Measurements from ENCODE around the gene DIP2B.

The DIP2B gene

GRCh38 chr12:50580436-50580835 lies 75.7 kb downstream of the DIP2B start:
- Histone ChIP-seq H3K27ac (ENCODE audit: low read length) (peak overlapping the region; percentile 88; the same call in 1 of the 2 replicates), H3K79me2 (ENCODE audit: low read length) (peaks cover 16% of the 10 kb centered on the region; the same call in 1 of the 2 replicates), H3K9me3 (ENCODE audit: insufficient read depth, low read length) (no peaks in the 10 kb centered on the region), H4K20me1 (ENCODE audit: insufficient read depth, low read length) (no peaks in the 10 kb centered on the region), H3K9ac (ENCODE audit: low read length) (no peak overlapping the region), H3K4me1 (ENCODE audit: low read length) (peaks cover 36% of the 10 kb centered on the region), H3K4me3 (ENCODE audit: low read length) (no peak overlapping the region), H3K27me3 (ENCODE audit: low read depth, low read length) (no peaks in the 10 kb centered on the region), H3K36me3 (replicated peaks; ENCODE audit: low read depth, low read length) (peaks cover 8% of the 10 kb centered on the region), H2AFZ (ENCODE audit: low read depth, low read length) (no peak overlapping the region), H3K4me2 (ENCODE audit: low read length) (peak overlapping the region; percentile 100; the same call in 1 of the 2 replicates)
- TF ChIP-seq, protein P1, sequence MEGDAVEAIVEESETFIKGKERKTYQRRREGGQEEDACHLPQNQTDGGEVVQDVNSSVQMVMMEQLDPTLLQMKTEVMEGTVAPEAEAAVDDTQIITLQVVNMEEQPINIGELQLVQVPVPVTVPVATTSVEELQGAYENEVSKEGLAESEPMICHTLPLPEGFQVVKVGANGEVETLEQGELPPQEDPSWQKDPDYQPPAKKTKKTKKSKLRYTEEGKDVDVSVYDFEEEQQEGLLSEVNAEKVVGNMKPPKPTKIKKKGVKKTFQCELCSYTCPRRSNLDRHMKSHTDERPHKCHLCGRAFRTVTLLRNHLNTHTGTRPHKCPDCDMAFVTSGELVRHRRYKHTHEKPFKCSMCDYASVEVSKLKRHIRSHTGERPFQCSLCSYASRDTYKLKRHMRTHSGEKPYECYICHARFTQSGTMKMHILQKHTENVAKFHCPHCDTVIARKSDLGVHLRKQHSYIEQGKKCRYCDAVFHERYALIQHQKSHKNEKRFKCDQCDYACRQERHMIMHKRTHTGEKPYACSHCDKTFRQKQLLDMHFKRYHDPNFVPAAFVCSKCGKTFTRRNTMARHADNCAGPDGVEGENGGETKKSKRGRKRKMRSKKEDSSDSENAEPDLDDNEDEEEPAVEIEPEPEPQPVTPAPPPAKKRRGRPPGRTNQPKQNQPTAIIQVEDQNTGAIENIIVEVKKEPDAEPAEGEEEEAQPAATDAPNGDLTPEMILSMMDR (IDR thresholded peaks at IDR 0.05; ENCODE audit: low read depth, low read length): no peak
- TF ChIP-seq EZH2phosphoT487 (IDR thresholded peaks at IDR 0.05; ENCODE audit: low read depth): no peak

- H3K9ac ChIP-seq (ENCODE audit: low read length): no peak overlapping the region
- H3K27me3 ChIP-seq (ENCODE audit: low read depth, low read length): no peaks in the 10 kb centered on the region
- H3K79me2 ChIP-seq (ENCODE audit: low read length): peaks cover 16% of the 10 kb centered on the region; the same call in 1 of the 2 replicates
- H2AFZ ChIP-seq (ENCODE audit: low read depth, low read length): no peak overlapping the region
- TF ChIP-seq EZH2phosphoT487 (IDR thresholded peaks at IDR 0.05; ENCODE audit: low read depth): no peak
- H3K9me3 ChIP-seq (ENCODE audit: insufficient read depth, low read length): no peaks in the 10 kb centered on the region
- H3K4me1 ChIP-seq (ENCODE audit: low read length): peaks cover 47% of the 10 kb centered on the region
- peaks cover 9% of the 10 kb centered on the region for H3K36me3 ChIP-seq (replicated peaks; ENCODE audit: low read depth, low read length)
- H3K4me2 ChIP-seq (ENCODE audit: low read length): no peak overlapping the region
- no peaks in the 10 kb centered on the region for H4K20me1 ChIP-seq (ENCODE audit: insufficient read depth, low read length)
- H3K4me3 ChIP-seq (ENCODE audit: low read length): no peak overlapping the region
- no peak overlapping the region for H3K27ac ChIP-seq (ENCODE audit: low read length)
These were observed 76.7 kb downstream of the DIP2B start for GRCh38 chr12:50581226-50582184.

DNA sequence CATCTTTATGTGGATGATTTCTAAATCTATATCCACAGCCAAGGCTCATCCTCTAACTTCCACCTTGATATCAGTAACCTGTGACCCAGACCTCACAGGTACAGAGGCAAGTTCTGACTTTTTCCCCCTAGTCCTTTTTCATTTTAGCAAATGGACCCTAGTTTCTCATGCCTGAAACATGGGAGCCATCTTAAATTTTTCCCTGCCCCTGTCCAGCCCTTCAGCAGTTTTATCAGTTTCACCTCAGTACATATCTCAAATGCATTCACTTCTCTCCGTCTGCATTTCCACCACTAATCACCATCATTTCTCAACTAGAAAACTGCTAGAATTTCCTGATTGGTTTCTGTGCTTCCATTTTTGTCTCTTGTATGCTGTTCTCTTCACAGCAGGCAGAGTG lies 79.3 kb downstream of the DIP2B start:
- peaks cover 16% of the 10 kb centered on the region; the same call in 1 of the 2 replicates for H3K79me2 ChIP-seq (ENCODE audit: low read length)
- H3K4me2 ChIP-seq (ENCODE audit: low read length): no peak overlapping the region
- H3K9ac ChIP-seq (ENCODE audit: low read length): no peak overlapping the region
- TF ChIP-seq, protein P1 (IDR thresholded peaks at IDR 0.05; ENCODE audit: low read depth, low read length): no peak
- TF ChIP-seq EZH2phosphoT487 (IDR thresholded peaks at IDR 0.05; ENCODE audit: low read depth): no peak
- no peak overlapping the region for H3K4me3 ChIP-seq (ENCODE audit: low read length)
- no peak overlapping the region for H2AFZ ChIP-seq (ENCODE audit: low read depth, low read length)
- H3K4me1 ChIP-seq (ENCODE audit: low read length): peaks cover 38% of the 10 kb centered on the region
- H4K20me1 ChIP-seq (ENCODE audit: insufficient read depth, low read length): no peaks in the 10 kb centered on the region
- H3K36me3 ChIP-seq (replicated peaks; ENCODE audit: low read depth, low read length): peaks cover 9% of the 10 kb centered on the region
- no peaks in the 10 kb centered on the region for H3K9me3 ChIP-seq (ENCODE audit: insufficient read depth, low read length)
- no peaks in the 10 kb centered on the region for H3K27me3 ChIP-seq (ENCODE audit: low read depth, low read length)
- H3K27ac ChIP-seq (ENCODE audit: low read length): no peak overlapping the region

DNA sequence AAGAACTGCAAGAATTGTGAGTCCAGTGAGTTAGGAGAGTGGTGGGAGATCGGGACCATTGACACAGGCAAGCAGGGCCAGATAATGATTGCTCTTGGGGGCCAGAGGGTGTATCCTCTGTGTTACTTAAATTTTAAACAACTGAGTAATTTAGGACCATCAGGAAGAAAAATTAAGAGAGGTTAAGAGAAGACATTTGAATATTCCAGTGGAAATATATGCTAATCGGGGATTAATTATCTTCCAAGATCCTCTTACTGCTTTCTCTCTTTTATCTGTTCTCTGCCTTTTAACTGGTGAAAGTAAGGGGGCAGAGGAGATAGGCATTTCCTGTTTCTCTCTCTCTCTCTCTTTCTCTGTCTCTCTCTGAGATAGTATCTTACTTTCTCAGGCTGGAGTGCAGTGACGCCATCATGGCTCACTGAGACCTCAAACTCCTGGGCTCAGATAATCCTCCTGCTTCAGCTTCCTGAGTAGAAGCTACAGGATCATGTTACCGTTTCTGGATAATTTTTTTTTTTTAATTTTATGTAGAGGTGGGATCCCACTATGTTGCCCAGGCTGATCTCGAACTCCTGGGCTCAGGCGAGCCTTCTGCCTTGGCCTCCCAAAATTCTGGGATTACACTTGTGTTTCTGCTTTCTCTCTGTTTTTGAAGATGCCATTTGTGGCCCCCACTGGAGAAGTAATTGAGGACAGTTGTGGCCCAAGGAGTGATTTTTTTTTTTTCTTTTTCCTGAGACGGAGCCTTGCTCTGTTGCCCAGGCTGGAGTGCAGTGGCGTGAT lies 85.1 kb downstream of the DIP2B start:
- Histone ChIP-seq H3K27me3 (ENCODE audit: low read depth, low read length) (no peaks in the 10 kb centered on the region), H3K36me3 (replicated peaks; ENCODE audit: low read depth, low read length) (peaks cover 6% of the 10 kb centered on the region), H3K9ac (ENCODE audit: low read length) (no peak overlapping the region), H3K9me3 (ENCODE audit: insufficient read depth, low read length) (no peaks in the 10 kb centered on the region), H4K20me1 (ENCODE audit: insufficient read depth, low read length) (no peaks in the 10 kb centered on the region), H3K4me2 (ENCODE audit: low read length) (no peak overlapping the region), H3K4me3 (ENCODE audit: low read length) (no peak overlapping the region), H3K4me1 (ENCODE audit: low read length) (peaks cover 27% of the 10 kb centered on the region), H3K27ac (ENCODE audit: low read length) (no peak overlapping the region), H2AFZ (ENCODE audit: low read depth, low read length) (no peak overlapping the region), H3K79me2 (ENCODE audit: low read length) (no peaks in the 10 kb centered on the region; the same call in 1 of the 2 replicates)
- TF ChIP-seq, protein P1 (IDR thresholded peaks at IDR 0.05; ENCODE audit: low read depth, low read length): no peak
- no peak for TF ChIP-seq EZH2phosphoT487 (IDR thresholded peaks at IDR 0.05; ENCODE audit: low read depth)

Data from OCI-LY3 (cell line).